A375 (cell line): Measurements from ENCODE around the gene MGME1. TPM values are rescaled to one million over a fixed set of nuclear protein-coding genes. Genes with fewer than 3 reads are reported as not detected.

Experiments
- small RNA-seq: library from RNA; depleted of rRNA; stranded (forward); fragments of <200 nt; gene quantifications from one replicate; pipeline ENCODE3, GENCODE V24; 2014
- total RNA-seq: library from RNA; depleted of rRNA; stranded (reverse); fragments of >200 nt; shearing (Covaris generic); gene quantifications from 2 replicates; pipeline ENCODE4 v1.2.3, GENCODE V29; 2014; rRNA removed

MGME1 gene
- 17.9 and 19.8 TPM in 2 replicates for total RNA-seq

GRCh38 chr20:17968366-17969277 lies at the start of gene MGME1, which contains the start of gene SNX5:
Gene MGME1, plus strand, starts transcription at chr20:17969018. Its CDS starts 842 bp downstream, at chr20:17969860.
Gene SNX5, minus strand, starts transcription at chr20:17968794. Its CDS starts 369 bp downstream, at chr20:17968425.

Small RNA genes within 50 kb of the gene (small RNA-seq; reads per million reads assigned to genes)
- 331 reads per million, percentile 98 among the genes with 10 or more reads in this experiment for gene SNORD17

Other genes with a start within 250 kb of the MGME1 start
- gene SNX5, start 224 bp upstream of the MGME1 start, total RNA-seq, result 221 and 236 TPM in 2 replicates
- 0.37 and 0.72 TPM in 2 replicates for gene OVOL2, start 88.9 kb downstream of the MGME1 start, total RNA-seq
- gene KAT14, start 168.8 kb downstream of the MGME1 start, total RNA-seq, result 12.8 and 14.7 TPM in 2 replicates
- 23.0 and 34.4 TPM in 2 replicates for gene PET117, start 168.8 kb downstream of the MGME1 start, total RNA-seq